Measurements from ENCODE around the gene MICAL1.

DNA sequence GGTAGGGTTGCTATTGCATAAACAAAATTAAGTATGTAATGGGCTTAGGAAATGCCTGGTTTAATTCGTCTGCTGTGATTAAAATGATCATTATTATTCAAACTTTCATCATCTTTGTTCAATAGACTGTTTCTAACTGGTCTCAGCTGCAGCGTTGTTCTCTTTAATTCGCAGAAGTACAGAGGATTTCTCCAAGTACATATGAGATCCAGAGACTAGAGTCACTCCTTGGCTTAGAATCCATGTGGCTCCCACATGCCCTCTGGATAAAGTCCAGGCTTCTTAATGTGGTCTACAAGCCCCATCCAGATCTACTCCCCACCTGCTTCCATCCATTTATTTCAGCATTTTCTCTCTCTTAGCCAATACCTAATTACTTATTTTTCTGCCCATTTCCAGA is 28.6 kb upstream of the MICAL1 start:
- TF ChIP-seq, protein P1, sequence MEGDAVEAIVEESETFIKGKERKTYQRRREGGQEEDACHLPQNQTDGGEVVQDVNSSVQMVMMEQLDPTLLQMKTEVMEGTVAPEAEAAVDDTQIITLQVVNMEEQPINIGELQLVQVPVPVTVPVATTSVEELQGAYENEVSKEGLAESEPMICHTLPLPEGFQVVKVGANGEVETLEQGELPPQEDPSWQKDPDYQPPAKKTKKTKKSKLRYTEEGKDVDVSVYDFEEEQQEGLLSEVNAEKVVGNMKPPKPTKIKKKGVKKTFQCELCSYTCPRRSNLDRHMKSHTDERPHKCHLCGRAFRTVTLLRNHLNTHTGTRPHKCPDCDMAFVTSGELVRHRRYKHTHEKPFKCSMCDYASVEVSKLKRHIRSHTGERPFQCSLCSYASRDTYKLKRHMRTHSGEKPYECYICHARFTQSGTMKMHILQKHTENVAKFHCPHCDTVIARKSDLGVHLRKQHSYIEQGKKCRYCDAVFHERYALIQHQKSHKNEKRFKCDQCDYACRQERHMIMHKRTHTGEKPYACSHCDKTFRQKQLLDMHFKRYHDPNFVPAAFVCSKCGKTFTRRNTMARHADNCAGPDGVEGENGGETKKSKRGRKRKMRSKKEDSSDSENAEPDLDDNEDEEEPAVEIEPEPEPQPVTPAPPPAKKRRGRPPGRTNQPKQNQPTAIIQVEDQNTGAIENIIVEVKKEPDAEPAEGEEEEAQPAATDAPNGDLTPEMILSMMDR (IDR thresholded peaks at IDR 0.05): no peak
- TF ChIP-seq POLR2A (IDR thresholded peaks at IDR 0.05): no peak
